Hepatocyte (in vitro differentiated cells): ENCODE results near the gene PVALEF. TPM values are rescaled to one million over a fixed set of nuclear protein-coding genes. Genes with fewer than 3 reads are reported as not detected.

Experiments used
- DNase-seq: peaks from one replicate; pipeline ENCODE4 v3.0.0-alpha.2; 2016; ENCODE audit warnings: low spot score
- H2AFZ ChIP-seq: fragments of 200-600 bp; sonication (generic); 2 replicates; pipeline ENCODE4 v1.6.0; 2016; ENCODE audit warnings: antibody characterized with exemption, mild to moderate bottlenecking
- H3K27ac ChIP-seq: fragments of 200-600 bp; sonication (generic); 2 replicates; pipeline ENCODE4 v1.5.1; 2016; ENCODE audit warnings: mild to moderate bottlenecking
- H3K27me3 ChIP-seq: fragments of 200-600 bp; sonication (generic); 2 replicates; pipeline ENCODE4 v1.6.1; 2016
- H3K36me3 ChIP-seq: fragments of 200-600 bp; sonication (generic); replicated peaks from 2 replicates; pipeline ENCODE4 v1.5.1; 2016; ENCODE audit warnings: low read depth; ENCODE audit not compliant: insufficient read depth
- H3K4me1 ChIP-seq: fragments of 200-600 bp; sonication (generic); 2 replicates; pipeline ENCODE4 v1.5.1; 2016; ENCODE audit warnings: mild to moderate bottlenecking, moderate library complexity; ENCODE audit not compliant: insufficient read depth
- H3K4me2 ChIP-seq: fragments of 200-600 bp; sonication (generic); 2 replicates; pipeline ENCODE4 v1.6.0; 2016
- H3K4me3 ChIP-seq: fragments of 200-600 bp; sonication (generic); 2 replicates; pipeline ENCODE4 v1.5.1; 2016; ENCODE audit warnings: mild to moderate bottlenecking
- H3K79me2 ChIP-seq: fragments of 200-600 bp; sonication (generic); 2 replicates; pipeline ENCODE4 v1.6.0; 2017; ENCODE audit warnings: mild to moderate bottlenecking
- H3K9me2 ChIP-seq: fragments of 200-600 bp; sonication (generic); replicated peaks from 2 replicates; pipeline ENCODE4 v1.6.0; 2017; ENCODE audit warnings: mild to moderate bottlenecking; ENCODE audit not compliant: insufficient read depth
- H3K9me3 ChIP-seq: fragments of 200-600 bp; sonication (generic); 2 replicates; pipeline ENCODE4 v1.5.1; 2016; ENCODE audit warnings: low read depth, mild to moderate bottlenecking
- H4K20me1 ChIP-seq: fragments of 200-600 bp; sonication (generic); 2 replicates; pipeline ENCODE4 v1.6.0; 2016; ENCODE audit warnings: mild to moderate bottlenecking; ENCODE audit not compliant: insufficient read depth, poor library complexity, severe bottlenecking
- CTCF ChIP-seq: fragments of 200-600 bp; sonication (generic); IDR thresholded peaks from 2 replicates; pipeline ENCODE4 v1.5.1; 2016; ENCODE audit warnings: antibody characterized with exemption, mild to moderate bottlenecking; ENCODE audit not compliant: poor library complexity
- EZH2 ChIP-seq: fragments of 200-600 bp; sonication (generic); IDR thresholded peaks from 2 replicates; pipeline ENCODE4 v1.6.1; 2016; ENCODE audit warnings: antibody characterized with exemption, mild to moderate bottlenecking, borderline replicate concordance
- EZH2phosphoT487 ChIP-seq: fragments of 200-600 bp; sonication (generic); IDR thresholded peaks from one replicate; pipeline ENCODE4 v1.6.1; 2018; ENCODE audit warnings: antibody characterized with exemption, mild to moderate bottlenecking, low read depth, moderate library complexity; ENCODE audit not compliant: unreplicated experiment, severe bottlenecking
- WGBS: methylation state at CpG from one replicate; pipeline ENCODE4 v1.1.6; 2016; ENCODE audit warnings: low lambda C conversion rate; ENCODE audit errors: missing lambda C conversion rate; 5-methylcytosine and 5-hydroxymethylcytosine counted together
- polyA plus RNA-seq: library from polyadenylated mRNA; unstranded; fragments of >200 nt; fragmentation: Nextera tagmentation; extraction: Ambion mirVana; gene quantifications from 2 replicates; pipeline ENCODE4 v1.2.1, GENCODE V29; 2016
- total RNA-seq: library from RNA; depleted of rRNA; stranded (reverse); fragments of >200 nt; gene quantifications from 2 replicates; pipeline ENCODE4 v1.2.3, GENCODE V29; 2014

PVALEF gene
- total and polyA plus RNA-seq, 2 experiments from 2014 or later = 0.15 TPM; not detected in 1

DNA sequence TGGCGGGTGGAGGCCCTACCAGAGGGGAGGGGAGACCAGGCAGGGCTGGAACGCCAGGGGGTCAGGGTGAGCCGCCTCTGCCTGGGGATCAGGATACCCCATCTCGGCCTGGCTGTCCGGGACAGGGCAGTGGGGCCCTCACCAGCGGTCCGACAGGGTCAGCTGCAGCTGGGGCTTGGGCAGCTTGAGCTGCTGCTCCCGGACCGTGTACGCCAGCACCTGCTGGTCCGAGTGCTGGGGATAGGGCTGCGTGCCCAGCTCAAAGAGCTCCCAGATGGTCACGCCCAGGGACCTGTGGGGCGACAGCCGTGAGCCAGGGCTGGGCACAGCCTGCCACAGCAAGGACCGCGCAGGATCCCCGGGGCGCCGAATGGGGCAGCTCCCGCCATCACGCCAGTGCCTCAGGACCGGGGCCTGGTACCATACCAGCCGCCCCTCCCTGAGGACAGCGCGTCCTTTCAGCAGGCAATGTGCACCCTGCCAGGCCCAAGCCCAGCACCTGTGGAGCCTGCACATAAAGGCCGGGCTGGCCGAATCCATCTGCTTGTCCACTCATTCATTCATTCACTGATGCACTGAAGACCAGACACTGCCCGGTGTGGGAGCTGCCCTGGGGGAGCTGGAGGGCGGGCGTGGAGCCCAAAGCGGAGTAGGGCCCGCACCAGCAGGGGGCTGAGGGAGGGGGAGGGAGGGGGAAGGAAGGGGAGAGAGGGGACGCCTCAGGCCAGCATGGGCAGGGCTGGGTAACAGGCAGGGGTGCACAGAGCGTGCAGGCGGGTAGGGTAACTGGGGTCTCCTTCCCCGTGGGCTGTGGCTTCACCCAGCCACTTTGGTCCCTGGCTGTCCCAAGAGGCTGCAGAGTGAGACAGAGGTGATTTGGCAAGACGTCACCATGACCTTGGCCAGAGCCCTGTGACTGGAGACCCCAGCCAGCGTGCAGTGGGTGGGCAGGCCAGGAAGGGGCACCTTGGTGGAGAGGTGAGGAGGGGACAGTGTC is 42.0 kb upstream of the PVALEF start:
- WGBS = 91% methylated on average over 34 of the region's 39 CpGs
- DNase-seq = no peak
- Histone ChIP-seq H3K27ac (no peak overlapping the region), H3K79me2 (no peaks in the 10 kb centered on the region), H3K9me2 (no peaks in the 10 kb centered on the region), H3K27me3 (no peaks in the 10 kb centered on the region), H3K4me3 (no peak overlapping the region), H3K4me2 (no peak overlapping the region), H3K4me1 (no peaks in the 10 kb centered on the region), H3K9me3 (no peaks in the 10 kb centered on the region), H4K20me1 (no peaks in the 10 kb centered on the region), H2AFZ (no peak overlapping the region), H3K36me3 (no peaks in the 10 kb centered on the region)
- no peak for TF ChIP-seq CTCF
- no peak for TF ChIP-seq EZH2phosphoT487
- no peak for TF ChIP-seq EZH2

GRCh38 chr17:81124377-81124776 is 40.9 kb upstream of the PVALEF start:
- Histone ChIP-seq H3K27me3 (no peaks in the 10 kb centered on the region), H4K20me1 (no peaks in the 10 kb centered on the region), H3K4me2 (no peak overlapping the region), H3K36me3 (no peaks in the 10 kb centered on the region), H3K9me2 (no peaks in the 10 kb centered on the region), H3K27ac (no peak overlapping the region), H2AFZ (no peak overlapping the region), H3K4me3 (no peak overlapping the region), H3K4me1 (no peaks in the 10 kb centered on the region), H3K9me3 (no peaks in the 10 kb centered on the region), H3K79me2 (no peaks in the 10 kb centered on the region)
- TF ChIP-seq EZH2 = no peak
- TF ChIP-seq CTCF = no peak
- TF ChIP-seq EZH2phosphoT487 = no peak
- WGBS = 98% methylated on average over 18 of the region's 18 CpGs
- no peak for DNase-seq

- no peaks in the 10 kb centered on the region for H3K9me3 ChIP-seq
- H3K36me3 ChIP-seq = no peaks in the 10 kb centered on the region
- no peaks in the 10 kb centered on the region for H3K4me1 ChIP-seq
- no peaks in the 10 kb centered on the region for H4K20me1 ChIP-seq
- H3K4me2 ChIP-seq = no peak overlapping the region
- no peak overlapping the region for H2AFZ ChIP-seq
- no peak for DNase-seq
- no peak overlapping the region for H3K27ac ChIP-seq
- no peaks in the 10 kb centered on the region for H3K79me2 ChIP-seq
- H3K9me2 ChIP-seq = no peaks in the 10 kb centered on the region
- H3K27me3 ChIP-seq = no peaks in the 10 kb centered on the region
- H3K4me3 ChIP-seq = no peak overlapping the region
- WGBS = 84% methylated on average over 14 of the region's 14 CpGs
- TF ChIP-seq CTCF (no peak), EZH2phosphoT487 (no peak), EZH2 (no peak)
Measured at GRCh38 chr17:81125573-81126081, 39.7 kb upstream of the PVALEF start.
